HepG2 (cell line): Measurements from ENCODE around the gene COX4I2. TPM values are rescaled to one million over a fixed set of nuclear protein-coding genes. Genes with fewer than 3 reads are reported as not detected.

Experiments used
- CENPT ChIP-seq: sonication (generic); formaldehyde crosslinking; IDR thresholded peaks from 2 replicates; pipeline ENCODE4 v1.8.0; 2022; ENCODE audit warnings: low read depth, mild to moderate bottlenecking, moderate library complexity, missing genetic modification reagents
- HDAC2 ChIP-seq: sonication (generic); formaldehyde crosslinking; IDR thresholded peaks from 2 replicates; pipeline ENCODE4 v1.4.0; 2020; ENCODE audit warnings: missing genetic modification reagents
- HMG20A ChIP-seq: IDR thresholded peaks from 2 replicates; pipeline ENCODE4 v1.6.1; 2016; ENCODE audit warnings: borderline replicate concordance
- HNRNPLL ChIP-seq: fragments of 200-400 bp; formaldehyde crosslinking; IDR thresholded peaks from 2 replicates; pipeline ENCODE4 v1.6.1; 2017; ENCODE audit warnings: mild to moderate bottlenecking, low read depth, low read length; ENCODE audit not compliant: poor library complexity, severe bottlenecking
- KDM3A ChIP-seq: IDR thresholded peaks from 2 replicates; pipeline ENCODE4 v1.6.1; 2018; ENCODE audit warnings: low read depth, missing compliant biosample characterization
- MED1 ChIP-seq: sonication (generic); formaldehyde crosslinking; IDR thresholded peaks from 2 replicates; pipeline ENCODE4 v1.4.0; 2020; ENCODE audit warnings: missing genetic modification reagents
- SKI ChIP-seq: fragments of 450-650 bp; IDR thresholded peaks from one replicate; pipeline ENCODE4 v1.6.1; 2018; ENCODE audit warnings: mild to moderate bottlenecking; ENCODE audit not compliant: partially characterized antibody
- TFDP1 ChIP-seq: IDR thresholded peaks from 2 replicates; pipeline ENCODE4 v1.6.1; 2016; ENCODE audit warnings: missing compliant biosample characterization, missing genetic modification reagents, borderline replicate concordance
- TFDP2 ChIP-seq: sonication (generic); formaldehyde crosslinking; IDR thresholded peaks from 2 replicates; pipeline ENCODE4 v1.4.0; 2020; ENCODE audit warnings: missing genetic modification reagents
- TRAFD1 ChIP-seq: sonication (generic); formaldehyde crosslinking; IDR thresholded peaks from 2 replicates; pipeline ENCODE4 v1.5.1; 2020; ENCODE audit warnings: missing genetic modification reagents, mild to moderate bottlenecking, borderline replicate concordance
- ZBTB38 ChIP-seq: sonication (generic); formaldehyde crosslinking; IDR thresholded peaks from 2 replicates; pipeline ENCODE4 v1.5.1; 2020; ENCODE audit warnings: mild to moderate bottlenecking, missing genetic modification reagents
- ZFP36L1 ChIP-seq: sonication (generic); formaldehyde crosslinking; IDR thresholded peaks from 2 replicates; pipeline ENCODE4 v1.8.0; 2022; ENCODE audit warnings: mild to moderate bottlenecking, missing genetic modification reagents, moderate library complexity
- ZNF232 ChIP-seq: sonication (generic); formaldehyde crosslinking; IDR thresholded peaks from 2 replicates; pipeline ENCODE4 v1.4.0; 2020; ENCODE audit warnings: missing genetic modification reagents, borderline replicate concordance
- ZNF318 ChIP-seq: sonication (generic); formaldehyde crosslinking; IDR thresholded peaks from 2 replicates; pipeline ENCODE4 v1.4.0; 2020; ENCODE audit warnings: mild to moderate bottlenecking, missing genetic modification reagents
- ZNF547 ChIP-seq: sonication (generic); formaldehyde crosslinking; IDR thresholded peaks from 2 replicates; pipeline ENCODE4 v1.5.1; 2020; ENCODE audit warnings: mild to moderate bottlenecking, missing genetic modification reagents
- ZNF598 ChIP-seq: sonication (generic); formaldehyde crosslinking; IDR thresholded peaks from 2 replicates; pipeline ENCODE4 v1.5.1; 2020; ENCODE audit warnings: mild to moderate bottlenecking, missing genetic modification reagents, borderline replicate concordance
- ZNF674 ChIP-seq: sonication (generic); formaldehyde crosslinking; IDR thresholded peaks from 2 replicates; pipeline ENCODE4 v1.5.0; 2020; ENCODE audit warnings: low read depth, mild to moderate bottlenecking, missing genetic modification reagents
- ZNF747 ChIP-seq: sonication (generic); formaldehyde crosslinking; IDR thresholded peaks from 2 replicates; pipeline ENCODE4 v1.8.1; 2023; ENCODE audit warnings: missing genetic modification reagents, mild to moderate bottlenecking, borderline replicate concordance
- polyA plus RNA-seq, 8 experiments: library from polyadenylated mRNA; depleted of rRNA in 3 of 8; stranded (reverse) in 7 of 8; unstranded in 1 of 8; fragments of >200 nt; fragmentation: Illumina TruSeq in 4 of 8; extraction: Trizol in 4 of 8; gene quantifications; 2 replicates each; pipeline versions ENCODE4 v1.2.1 to v1.2.3, GENCODE V29; 2011 to 2016; ENCODE audit warnings: low read depth in 4 of 8, missing spikeins in 1 of 8, mixed read lengths in 1 of 8; ENCODE audit not compliant: insufficient read depth in 1 of 8
- total RNA-seq, 5 experiments: library from RNA; depleted of rRNA; stranded (reverse); fragments of >200 nt; fragmentation: Illumina TruSeq; extraction: Trizol; gene quantifications; 2 replicates each; pipeline ENCODE4 v1.2.3, GENCODE V29; 2016; ENCODE audit warnings: low read depth in 1 of 5

COX4I2 gene
- total and polyA plus RNA-seq, 2 of the 13 experiments (the other 11 are each of a cell fraction or from before 2014, with no cell fraction given), result 1.1 TPM; not detected in 1

- no peak for TF ChIP-seq TFDP1 (CRISPR knock-in tag)
- TF ChIP-seq ZNF232 (CRISPR knock-in tag), result no peak
- TF ChIP-seq ZBTB38 (CRISPR knock-in tag), result no peak
- TF ChIP-seq ZFP36L1 (CRISPR knock-in tag), result no peak
- no peak for TF ChIP-seq HMG20A (CRISPR knock-in tag)
- TF ChIP-seq TRAFD1, result 0 out of 2 replicates have a peak, but pooled peaks have one; percentile 44
- no peak for TF ChIP-seq ZNF747 (CRISPR knock-in tag)
- TF ChIP-seq MED1 (CRISPR knock-in tag), result no peak
- TF ChIP-seq ZNF598 (CRISPR knock-in tag), result no peak
- no peak for TF ChIP-seq ZNF674 (CRISPR knock-in tag)
- TF ChIP-seq TFDP2, result no peak
- no peak for TF ChIP-seq HNRNPLL
- TF ChIP-seq HDAC2 (CRISPR knock-in tag), result peak; percentile 71; the same call in 1 of the 2 replicates
- TF ChIP-seq CENPT, result no peak
- TF ChIP-seq SKI, result no peak
- 0 out of 2 replicates have a peak, but pooled peaks have one; percentile 13 for TF ChIP-seq KDM3A (CRISPR knock-in tag)
- TF ChIP-seq ZNF547 (CRISPR knock-in tag), result no peak
- TF ChIP-seq ZNF318, result no peak
These were observed 42.4 kb upstream of the COX4I2 start (continued) for GRCh38 chr20:31595380-31595653.
